ENCODE data around the gene DZIP1. TPM values are rescaled to one million over a fixed set of nuclear protein-coding genes. Genes with fewer than 3 reads are reported as not detected.

Gene DZIP1
- polyA plus RNA-seq, 2 of the 4 experiments (the other 2 are of a cell fraction): 11.5 to 17.1 TPM

DNA sequence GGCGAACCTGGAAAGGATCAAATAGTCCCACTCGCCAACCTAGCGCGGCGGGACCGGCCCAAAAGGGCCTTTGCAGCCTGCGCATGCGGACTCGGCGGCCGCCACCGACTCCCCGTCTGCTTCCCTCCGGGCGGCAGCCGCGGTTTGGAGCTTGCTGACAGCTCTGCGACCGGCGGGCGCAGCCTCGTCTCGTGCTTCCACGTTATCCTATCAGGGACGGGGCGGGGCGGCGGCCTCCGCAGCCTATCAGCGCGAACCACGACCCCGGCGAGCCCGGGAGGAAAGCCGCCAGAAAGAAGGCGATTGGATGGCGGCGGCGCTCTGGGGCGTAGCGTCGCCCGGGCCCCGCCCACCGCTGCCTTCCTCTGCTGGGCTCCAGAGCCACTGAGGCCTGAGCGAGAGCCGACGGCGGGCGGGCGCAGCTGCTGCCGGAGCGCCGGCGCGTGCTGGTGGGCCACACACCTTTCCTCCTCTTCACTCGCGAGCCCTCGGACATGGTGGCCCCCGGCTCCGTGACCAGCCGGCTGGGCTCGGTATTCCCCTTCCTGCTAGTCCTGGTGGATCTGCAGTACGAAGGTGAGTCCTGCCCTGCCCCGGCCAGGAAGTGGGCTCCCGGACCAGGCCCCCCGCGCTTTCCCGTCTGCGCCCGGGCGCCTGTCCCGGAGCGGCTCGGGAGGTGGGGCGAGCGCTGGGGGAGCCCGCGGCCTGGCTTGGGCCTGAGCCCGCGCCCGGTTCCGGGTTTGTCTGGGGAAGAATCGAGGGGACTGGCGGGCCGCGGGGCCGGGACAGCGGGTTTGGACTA, 32.5 kb upstream of the DZIP1 start, which contains the start of gene DNAJC3 (continued):
- TF ChIP-seq EP300 (IDR thresholded peaks at IDR 0.05): no peak
- no peak for TF ChIP-seq ZNF302 (CRISPR knock-in tag; IDR thresholded peaks at IDR 0.05)
- TF ChIP-seq RAD21 (conservative IDR thresholded peaks at IDR 0.05 in 1 of 2, IDR thresholded peaks at IDR 0.05 in 1 of 2): no peak
- peak; percentile 91 for TF ChIP-seq MAX (IDR thresholded peaks at IDR 0.05)
- TF ChIP-seq, protein P1, sequence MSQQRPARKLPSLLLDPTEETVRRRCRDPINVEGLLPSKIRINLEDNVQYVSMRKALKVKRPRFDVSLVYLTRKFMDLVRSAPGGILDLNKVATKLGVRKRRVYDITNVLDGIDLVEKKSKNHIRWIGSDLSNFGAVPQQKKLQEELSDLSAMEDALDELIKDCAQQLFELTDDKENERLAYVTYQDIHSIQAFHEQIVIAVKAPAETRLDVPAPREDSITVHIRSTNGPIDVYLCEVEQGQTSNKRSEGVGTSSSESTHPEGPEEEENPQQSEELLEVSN (IDR thresholded peaks at IDR 0.05; ENCODE audit: borderline replicate concordance, low read depth): peak; percentile 87
- peak; percentile 68 for TF ChIP-seq RFX5 (IDR thresholded peaks at IDR 0.05)
- no peak for TF ChIP-seq NR3C1 (IDR thresholded peaks at IDR 0.05)
- no peak for TF ChIP-seq FOSL2 (IDR thresholded peaks at IDR 0.05)
- TF ChIP-seq FOSL2 (CRISPR knock-in tag; IDR thresholded peaks at IDR 0.05): no peak
- no peak for TF ChIP-seq JUNB (IDR thresholded peaks at IDR 0.05)
- peak; percentile 62 for TF ChIP-seq BHLHE40 (IDR thresholded peaks at IDR 0.05; ENCODE audit: low read depth, low read length)
- TF ChIP-seq GATA3 (IDR thresholded peaks at IDR 0.05; ENCODE audit: borderline replicate concordance): no peak
- TF ChIP-seq, protein P2, sequence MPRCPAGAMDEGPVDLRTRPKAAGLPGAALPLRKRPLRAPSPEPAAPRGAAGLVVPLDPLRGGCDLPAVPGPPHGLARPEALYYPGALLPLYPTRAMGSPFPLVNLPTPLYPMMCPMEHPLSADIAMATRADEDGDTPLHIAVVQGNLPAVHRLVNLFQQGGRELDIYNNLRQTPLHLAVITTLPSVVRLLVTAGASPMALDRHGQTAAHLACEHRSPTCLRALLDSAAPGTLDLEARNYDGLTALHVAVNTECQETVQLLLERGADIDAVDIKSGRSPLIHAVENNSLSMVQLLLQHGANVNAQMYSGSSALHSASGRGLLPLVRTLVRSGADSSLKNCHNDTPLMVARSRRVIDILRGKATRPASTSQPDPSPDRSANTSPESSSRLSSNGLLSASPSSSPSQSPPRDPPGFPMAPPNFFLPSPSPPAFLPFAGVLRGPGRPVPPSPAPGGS (IDR thresholded peaks at IDR 0.05): no peak
- no peak for TF ChIP-seq HOXB5 (CRISPR knock-in tag; IDR thresholded peaks at IDR 0.05)
- TF ChIP-seq TP53 (CRISPR knock-in tag; IDR thresholded peaks at IDR 0.05): no peak
- TF ChIP-seq, protein P3, sequence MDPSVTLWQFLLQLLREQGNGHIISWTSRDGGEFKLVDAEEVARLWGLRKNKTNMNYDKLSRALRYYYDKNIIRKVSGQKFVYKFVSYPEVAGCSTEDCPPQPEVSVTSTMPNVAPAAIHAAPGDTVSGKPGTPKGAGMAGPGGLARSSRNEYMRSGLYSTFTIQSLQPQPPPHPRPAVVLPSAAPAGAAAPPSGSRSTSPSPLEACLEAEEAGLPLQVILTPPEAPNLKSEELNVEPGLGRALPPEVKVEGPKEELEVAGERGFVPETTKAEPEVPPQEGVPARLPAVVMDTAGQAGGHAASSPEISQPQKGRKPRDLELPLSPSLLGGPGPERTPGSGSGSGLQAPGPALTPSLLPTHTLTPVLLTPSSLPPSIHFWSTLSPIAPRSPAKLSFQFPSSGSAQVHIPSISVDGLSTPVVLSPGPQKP (IDR thresholded peaks at IDR 0.05; ENCODE audit: low read depth, low read length): no peak
- no peak for TF ChIP-seq HOXA7 (CRISPR knock-in tag; IDR thresholded peaks at IDR 0.05)
- no peak for TF ChIP-seq ZSCAN20 (CRISPR knock-in tag; IDR thresholded peaks at IDR 0.05)
- no peak for TF ChIP-seq HDAC2 (IDR thresholded peaks at IDR 0.05)
- TF ChIP-seq MAZ (IDR thresholded peaks at IDR 0.05; ENCODE audit: borderline replicate concordance, low read depth, low read length): no peak
- peak; percentile 89 for TF ChIP-seq PHF8 (IDR thresholded peaks at IDR 0.05; ENCODE audit: borderline replicate concordance, low read depth)
- TF ChIP-seq SMC3 (IDR thresholded peaks at IDR 0.05): 0 out of 3 replicates have a peak, but pooled peaks have one; percentile 15
- TF ChIP-seq FOXS1 (CRISPR knock-in tag; IDR thresholded peaks at IDR 0.05): no peak

DNA sequence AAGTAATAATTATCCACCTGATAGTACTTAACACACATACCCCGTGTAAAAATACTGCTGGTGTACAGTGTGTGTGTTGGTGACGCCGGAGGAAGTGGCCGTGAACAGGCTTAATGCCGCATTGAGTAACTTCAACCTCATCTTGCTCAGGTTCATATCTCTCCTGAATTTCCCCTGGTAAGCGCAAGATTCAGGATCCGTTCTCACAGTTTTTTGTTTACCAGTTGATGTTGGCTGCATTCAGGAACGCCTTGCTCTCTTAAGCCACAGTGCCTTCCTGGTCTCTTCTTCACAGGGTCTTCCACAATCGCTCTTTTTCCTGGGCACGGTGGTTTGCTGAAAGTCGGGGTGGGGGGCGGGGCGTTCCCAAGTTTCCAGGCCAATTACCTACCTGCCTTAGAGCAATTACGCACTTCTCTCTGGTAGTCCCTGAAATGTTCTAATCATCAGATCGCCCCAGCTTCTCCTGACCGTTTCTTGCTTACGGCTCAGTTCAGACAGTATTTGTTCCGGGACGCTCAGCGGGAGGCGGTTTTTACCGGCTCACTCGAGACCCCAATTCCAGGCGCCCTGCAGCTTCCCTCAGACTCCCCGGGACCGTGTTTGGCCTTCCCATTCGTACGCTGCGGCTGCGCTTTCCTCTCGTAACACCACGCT, 31.7 kb upstream of the DZIP1 start:
- WGBS (ENCODE audit: missing lambda C conversion rate): under 1% methylated on average over 29 of the region's 32 CpGs
- Histone ChIP-seq H3K4me1 (peaks cover 27% of the 10 kb centered on the region; the same call in 2 of the 3 replicates), H3K27ac (peak overlapping the region; percentile 82 to 95), H3K4me3 (peak overlapping the region; percentile 55), H3K9me3 (no peaks in the 10 kb centered on the region), H3K4me2 (peak overlapping the region; percentile 86)
- ChIA-PET POLR2A (interaction anchor here (1.0 to 1.5 kb wide), 9 partner anchors 15 to 124 kb away, joined by 4 to 10 read pairs (median 6); partner anchors contain the start of gene DZIP1), CTCF (interaction anchor here (1.0 kb wide), 1 partner anchor 15 kb away, joined by 3 read pairs; no protein-coding TSS in a partner anchor)
- DNase-seq (ENCODE audit: low read depth in 1 of 2, low spot score in 1 of 2) (peak; percentile 6 to 34), ATAC-seq (peak; percentile 15 to 40), FAIRE-seq (no peak)
- TF ChIP-seq FOSB (CRISPR knock-in tag; IDR thresholded peaks at IDR 0.05) (no peak), PHF8 (IDR thresholded peaks at IDR 0.05; ENCODE audit: borderline replicate concordance, low read depth) (peak; percentile 45; the same call in 1 of the 2 replicates)

All from A549 (cell line).